ENCODE data around the gene GRIN2A. TPM values are rescaled to one million over a fixed set of nuclear protein-coding genes. Genes with fewer than 3 reads are reported as not detected.

Gene GRIN2A
- total and polyA plus RNA-seq, 2 donors, result 0.25 to 1.1 TPM

GRCh38 chr16:10153985-10154384 is 28.2 kb downstream of the GRIN2A start:
- Histone ChIP-seq H3K4me3 (ENCODE audit: low read length in 2 of 2) (no peak overlapping the region), H3K27ac (ENCODE audit: low read depth in 1 of 2, low read length in 1 of 2) (no peak overlapping the region)
- 86% methylated on average over 8 of the region's 8 CpGs for WGBS

GRCh38 chr16:10151718-10152117 is 30.5 kb downstream of the GRIN2A start:
- no peaks in the 10 kb centered on the region for H3K36me3 ChIP-seq (ENCODE audit: control insufficient read depth in 2 of 2, insufficient read depth in 2 of 2, low read length in 1 of 2)
- H3K27ac ChIP-seq (ENCODE audit: low read depth in 1 of 2, low read length in 1 of 2), result no peak overlapping the region
- no peaks in the 10 kb centered on the region for H3K4me1 ChIP-seq (ENCODE audit: control insufficient read depth in 2 of 2, insufficient read depth in 2 of 2, low read length in 2 of 2)
- H3K4me3 ChIP-seq (ENCODE audit: low read length in 2 of 2), result no peak overlapping the region
- H3K27me3 ChIP-seq (ENCODE audit: control insufficient read depth in 2 of 2, insufficient read depth in 1 of 2, low read length in 1 of 2), result no peaks in the 10 kb centered on the region
- DNase-seq (ENCODE audit: low read depth in 6 of 9, low spot score in 9 of 9), result no peak
- no peaks in the 10 kb centered on the region for H3K9me3 ChIP-seq (ENCODE audit: control insufficient read depth in 2 of 2, insufficient read depth in 1 of 2, low read length in 1 of 2)
- 90% methylated on average over 6 of the region's 6 CpGs for WGBS

More at GRCh38 chr16:10153985-10154384, 28.2 kb downstream of the GRIN2A start:
- Histone ChIP-seq H3K36me3 (ENCODE audit: control insufficient read depth in 2 of 2, insufficient read depth in 2 of 2, low read length in 1 of 2) (no peaks in the 10 kb centered on the region), H3K27me3 (ENCODE audit: control insufficient read depth in 2 of 2, insufficient read depth in 1 of 2, low read length in 1 of 2) (no peaks in the 10 kb centered on the region), H3K9me3 (ENCODE audit: control insufficient read depth in 2 of 2, insufficient read depth in 1 of 2, low read length in 1 of 2) (no peaks in the 10 kb centered on the region), H3K4me1 (ENCODE audit: control insufficient read depth in 2 of 2, insufficient read depth in 2 of 2, low read length in 2 of 2) (no peaks in the 10 kb centered on the region)
- DNase-seq (ENCODE audit: low read depth in 6 of 9, low spot score in 9 of 9), result no peak

DNA sequence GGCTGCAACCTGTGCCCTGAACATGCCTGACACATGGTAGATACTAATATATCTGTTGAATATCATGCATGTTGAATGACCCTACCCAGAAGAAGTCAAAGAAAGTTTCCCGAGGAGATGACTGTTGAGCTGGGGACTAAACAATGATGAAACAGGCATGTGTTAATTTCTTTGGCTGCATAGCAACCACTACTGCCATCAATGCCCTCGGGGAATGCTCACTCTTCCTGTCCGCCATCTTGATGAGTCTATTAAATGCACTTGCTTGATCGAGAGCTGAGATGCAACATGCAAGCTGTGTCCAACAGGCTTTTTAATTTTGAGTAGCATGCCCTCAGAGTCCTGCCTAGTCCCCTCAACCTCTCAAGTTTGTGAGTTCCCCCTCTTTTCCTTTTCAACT is 31.3 kb downstream of the GRIN2A start:
- Histone ChIP-seq H3K27me3 (ENCODE audit: control insufficient read depth in 2 of 2, insufficient read depth in 1 of 2, low read length in 1 of 2) (no peaks in the 10 kb centered on the region), H3K4me1 (ENCODE audit: control insufficient read depth in 2 of 2, insufficient read depth in 2 of 2, low read length in 2 of 2) (no peaks in the 10 kb centered on the region), H3K27ac (ENCODE audit: low read depth in 1 of 2, low read length in 1 of 2) (no peak overlapping the region), H3K9me3 (ENCODE audit: control insufficient read depth in 2 of 2, insufficient read depth in 1 of 2, low read length in 1 of 2) (no peaks in the 10 kb centered on the region), H3K36me3 (ENCODE audit: control insufficient read depth in 2 of 2, insufficient read depth in 2 of 2, low read length in 1 of 2) (no peaks in the 10 kb centered on the region), H3K4me3 (ENCODE audit: low read length in 2 of 2) (no peak overlapping the region)
- DNase-seq (ENCODE audit: low read depth in 6 of 9, low spot score in 9 of 9), result no peak
- WGBS, result 91% methylated on average over 4 of the region's 4 CpGs

DNA sequence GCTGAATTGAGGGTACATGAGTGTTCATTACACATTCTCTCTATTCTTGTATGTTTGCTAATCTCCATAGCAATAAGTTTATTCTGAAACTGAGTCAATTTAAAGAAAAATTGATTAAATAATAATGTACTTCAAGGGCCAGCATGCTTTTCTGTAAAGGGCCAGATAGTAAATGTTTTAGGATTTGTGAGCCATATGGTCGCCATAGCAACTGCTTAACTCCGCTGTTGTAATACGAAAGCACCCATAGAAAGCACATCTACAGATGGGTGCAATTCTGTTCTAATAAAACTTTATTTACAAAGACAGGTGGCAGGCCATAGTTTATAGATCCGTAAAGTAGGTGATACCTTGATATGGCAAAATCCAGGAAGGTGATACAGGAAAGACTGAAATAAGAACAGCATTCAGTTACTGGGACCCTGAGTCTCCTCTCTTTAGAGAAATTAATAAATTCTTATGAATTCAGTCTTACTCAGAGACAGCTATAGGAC is 36.6 kb downstream of the GRIN2A start:
- Histone ChIP-seq H3K36me3 (ENCODE audit: control insufficient read depth in 2 of 2, insufficient read depth in 2 of 2, low read length in 1 of 2) (no peaks in the 10 kb centered on the region), H3K4me1 (ENCODE audit: control insufficient read depth in 2 of 2, insufficient read depth in 2 of 2, low read length in 2 of 2) (no peaks in the 10 kb centered on the region), H3K9me3 (ENCODE audit: control insufficient read depth in 2 of 2, insufficient read depth in 1 of 2, low read length in 1 of 2) (no peaks in the 10 kb centered on the region), H3K27me3 (ENCODE audit: control insufficient read depth in 2 of 2, insufficient read depth in 1 of 2, low read length in 1 of 2) (no peaks in the 10 kb centered on the region), H3K4me3 (ENCODE audit: low read length in 2 of 2) (no peak overlapping the region), H3K27ac (ENCODE audit: low read depth in 1 of 2, low read length in 1 of 2) (no peak overlapping the region)
- WGBS, result 73% methylated on average over 4 of the region's 4 CpGs
- DNase-seq (ENCODE audit: low read depth in 6 of 9, low spot score in 9 of 9), result no peak

GRCh38 chr16:10141671-10142070 is 40.6 kb downstream of the GRIN2A start:
- Histone ChIP-seq H3K9me3 (ENCODE audit: control insufficient read depth in 2 of 2, insufficient read depth in 1 of 2, low read length in 1 of 2) (no peaks in the 10 kb centered on the region), H3K4me1 (ENCODE audit: control insufficient read depth in 2 of 2, insufficient read depth in 2 of 2, low read length in 2 of 2) (no peaks in the 10 kb centered on the region), H3K4me3 (ENCODE audit: low read length in 2 of 2) (no peak overlapping the region), H3K27me3 (ENCODE audit: control insufficient read depth in 2 of 2, insufficient read depth in 1 of 2, low read length in 1 of 2) (no peaks in the 10 kb centered on the region), H3K27ac (ENCODE audit: low read depth in 1 of 2, low read length in 1 of 2) (no peak overlapping the region), H3K36me3 (ENCODE audit: control insufficient read depth in 2 of 2, insufficient read depth in 2 of 2, low read length in 1 of 2) (no peaks in the 10 kb centered on the region)
- no peak for DNase-seq (ENCODE audit: low read depth in 6 of 9, low spot score in 9 of 9)

- H3K27me3 ChIP-seq (ENCODE audit: control insufficient read depth in 2 of 2, insufficient read depth in 1 of 2, low read length in 1 of 2), result no peaks in the 10 kb centered on the region
- H3K4me3 ChIP-seq (ENCODE audit: low read length in 2 of 2), result no peak overlapping the region
- WGBS, result 83% methylated on average over 5 of the region's 5 CpGs
- no peak for DNase-seq (ENCODE audit: low read depth in 6 of 9, low spot score in 9 of 9)
- H3K4me1 ChIP-seq (ENCODE audit: control insufficient read depth in 2 of 2, insufficient read depth in 2 of 2, low read length in 2 of 2), result no peaks in the 10 kb centered on the region
- no peaks in the 10 kb centered on the region for H3K36me3 ChIP-seq (ENCODE audit: control insufficient read depth in 2 of 2, insufficient read depth in 2 of 2, low read length in 1 of 2)
- no peak overlapping the region for H3K27ac ChIP-seq (ENCODE audit: low read depth in 1 of 2, low read length in 1 of 2)
- H3K9me3 ChIP-seq (ENCODE audit: control insufficient read depth in 2 of 2, insufficient read depth in 1 of 2, low read length in 1 of 2), result no peaks in the 10 kb centered on the region
Observed at GRCh38 chr16:10138881-10139280, 43.3 kb downstream of the GRIN2A start.

DNA sequence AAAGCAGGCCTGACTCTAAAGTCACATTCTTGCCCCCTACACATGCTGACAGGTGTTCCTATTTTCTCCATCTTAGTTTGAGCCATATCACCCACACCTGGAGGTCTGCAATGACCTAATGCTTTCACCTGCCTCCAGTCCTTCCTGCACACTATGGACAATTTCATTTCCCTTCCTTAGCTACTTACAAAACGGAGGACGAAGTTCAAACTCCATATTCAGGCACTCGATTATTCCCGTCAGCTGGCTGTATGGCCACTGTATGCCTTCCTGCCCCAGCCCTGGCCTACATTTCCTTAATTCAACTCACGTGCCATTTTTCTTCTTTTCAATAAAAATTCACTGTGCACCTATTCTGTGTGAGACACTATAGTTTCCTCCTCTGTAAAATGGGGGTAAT is 44.9 kb downstream of the GRIN2A start:
- H3K9me3 ChIP-seq (ENCODE audit: control insufficient read depth in 2 of 2, insufficient read depth in 1 of 2, low read length in 1 of 2), result no peaks in the 10 kb centered on the region
- no peak overlapping the region for H3K4me3 ChIP-seq (ENCODE audit: low read length in 2 of 2)
- H3K4me1 ChIP-seq (ENCODE audit: control insufficient read depth in 2 of 2, insufficient read depth in 2 of 2, low read length in 2 of 2), result no peaks in the 10 kb centered on the region
- H3K27me3 ChIP-seq (ENCODE audit: control insufficient read depth in 2 of 2, insufficient read depth in 1 of 2, low read length in 1 of 2), result no peaks in the 10 kb centered on the region
- 95% methylated on average over 5 of the region's 5 CpGs for WGBS
- no peak for DNase-seq (ENCODE audit: low read depth in 6 of 9, low spot score in 9 of 9)
- no peaks in the 10 kb centered on the region for H3K36me3 ChIP-seq (ENCODE audit: control insufficient read depth in 2 of 2, insufficient read depth in 2 of 2, low read length in 1 of 2)
- H3K27ac ChIP-seq (ENCODE audit: low read depth in 1 of 2, low read length in 1 of 2), result no peak overlapping the region

GRCh38 chr16:10136916-10137315 is 45.3 kb downstream of the GRIN2A start:
- no peak overlapping the region for H3K27ac ChIP-seq (ENCODE audit: low read depth in 1 of 2, low read length in 1 of 2)
- H3K27me3 ChIP-seq (ENCODE audit: control insufficient read depth in 2 of 2, insufficient read depth in 1 of 2, low read length in 1 of 2), result no peaks in the 10 kb centered on the region
- H3K4me3 ChIP-seq (ENCODE audit: low read length in 2 of 2), result no peak overlapping the region
- WGBS, result 34% methylated on average over 3 of the region's 3 CpGs
- DNase-seq (ENCODE audit: low read depth in 6 of 9, low spot score in 9 of 9), result no peak
- no peaks in the 10 kb centered on the region for H3K9me3 ChIP-seq (ENCODE audit: control insufficient read depth in 2 of 2, insufficient read depth in 1 of 2, low read length in 1 of 2)
- no peaks in the 10 kb centered on the region for H3K36me3 ChIP-seq (ENCODE audit: control insufficient read depth in 2 of 2, insufficient read depth in 2 of 2, low read length in 1 of 2)
- H3K4me1 ChIP-seq (ENCODE audit: control insufficient read depth in 2 of 2, insufficient read depth in 2 of 2, low read length in 2 of 2), result no peaks in the 10 kb centered on the region

GRCh38 chr16:10130538-10130937 is 51.7 kb downstream of the GRIN2A start:
- Histone ChIP-seq H3K4me3 (ENCODE audit: low read length in 2 of 2) (no peak overlapping the region), H3K27me3 (ENCODE audit: control insufficient read depth in 2 of 2, insufficient read depth in 1 of 2, low read length in 1 of 2) (no peaks in the 10 kb centered on the region), H3K4me1 (ENCODE audit: control insufficient read depth in 2 of 2, insufficient read depth in 2 of 2, low read length in 2 of 2) (no peaks in the 10 kb centered on the region), H3K9me3 (ENCODE audit: control insufficient read depth in 2 of 2, insufficient read depth in 1 of 2, low read length in 1 of 2) (no peaks in the 10 kb centered on the region), H3K36me3 (ENCODE audit: control insufficient read depth in 2 of 2, insufficient read depth in 2 of 2, low read length in 1 of 2) (no peaks in the 10 kb centered on the region), H3K27ac (ENCODE audit: low read depth in 1 of 2, low read length in 1 of 2) (no peak overlapping the region)
- DNase-seq (ENCODE audit: low read depth in 6 of 9, low spot score in 9 of 9), result no peak
- 88% methylated on average over 3 of the region's 3 CpGs for WGBS

Data from thymus (tissue), 11 donors.